Left ventricle myocardium superior (tissue), 1 donor: Measurements from ENCODE around the gene NCAN. TPM values are rescaled to one million over a fixed set of nuclear protein-coding genes. Genes with fewer than 3 reads are reported as not detected.
A peak's percentile ranks its signal among the peaks of the same experiment; 100 is the strongest.
"Not testable (repeated sequence)": the region's sequence is repeated elsewhere in the genome, so short reads cannot be mapped to it uniquely, and the experiment has no call there.

Source experiments
- ATAC-seq: fragments of 200-7000 bp; cut with Tn5 transposase; one replicate; pipeline ENCODE4 v1.9.1; 2020; ENCODE audit warnings: mild to moderate bottlenecking, moderate library complexity
- DNase-seq: peaks from one replicate; pipeline ENCODE4 v3.0.0-alpha.2; 2020
- intact Hi-C: fragments of 100-400 bp; cut with micrococcal nuclease; formaldehyde crosslinking; loops from one replicate; pipeline ENCODE4 v1.11.0; 2022
- total RNA-seq: library from RNA; stranded (reverse); fragmentation: NEBNext Ultra II Directional; extraction: Animal tissue kit (Norgen Biotek cat#: 25700); gene quantifications from one replicate; pipeline ENCODE4 v1.2.1, GENCODE V29; 2021
- donor health status: DM: no; HTN: yes; CAD: no; lungs with severe emphysema.

The NCAN gene
- total RNA-seq, 1 donor from 2014 or later: not detected

DNA sequence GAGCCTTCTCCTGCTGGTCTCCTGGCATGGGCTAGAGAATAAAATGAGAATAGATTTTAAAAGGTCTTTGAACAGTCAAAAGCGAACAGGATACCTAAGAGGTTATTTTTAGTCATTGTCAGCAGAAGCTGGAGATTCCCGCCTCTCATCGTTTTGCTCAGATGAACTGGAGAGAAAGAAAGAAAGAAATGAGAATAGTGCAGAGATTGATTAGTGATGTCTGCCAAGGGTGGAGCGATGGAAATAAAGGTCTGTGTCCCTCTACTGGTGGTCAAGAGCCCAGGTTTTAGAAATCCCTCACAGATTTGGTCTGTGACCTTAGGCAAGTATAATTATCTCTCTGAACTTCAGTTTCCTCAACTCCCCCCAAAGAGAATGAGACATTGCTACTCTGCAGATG lies 5.3 kb downstream of the NCAN start:
- DNase-seq (no peak), ATAC-seq (no peak)
- intact Hi-C loops: no loop called here

- ATAC-seq (no peak), DNase-seq (no peak)
- intact Hi-C loops: no loop called here
These were observed 7.2 kb downstream of the NCAN start for GRCh38 chr19:19218911-19219310.

- intact Hi-C loops, DNase-seq, ATAC-seq: not testable (repeated sequence)
These were observed 9.2 kb downstream of the NCAN start for GRCh38 chr19:19221000-19221399.

- intact Hi-C loops: no loop called here
- ATAC-seq (no peak), DNase-seq (no peak)
These were observed 11.3 kb downstream of the NCAN start for GRCh38 chr19:19223060-19223459.

- ATAC-seq: no peak
- no peak for DNase-seq
- intact Hi-C loops: no loop called here
These were observed 11.9 kb downstream of the NCAN start for GRCh38 chr19:19223636-19224035.

DNA sequence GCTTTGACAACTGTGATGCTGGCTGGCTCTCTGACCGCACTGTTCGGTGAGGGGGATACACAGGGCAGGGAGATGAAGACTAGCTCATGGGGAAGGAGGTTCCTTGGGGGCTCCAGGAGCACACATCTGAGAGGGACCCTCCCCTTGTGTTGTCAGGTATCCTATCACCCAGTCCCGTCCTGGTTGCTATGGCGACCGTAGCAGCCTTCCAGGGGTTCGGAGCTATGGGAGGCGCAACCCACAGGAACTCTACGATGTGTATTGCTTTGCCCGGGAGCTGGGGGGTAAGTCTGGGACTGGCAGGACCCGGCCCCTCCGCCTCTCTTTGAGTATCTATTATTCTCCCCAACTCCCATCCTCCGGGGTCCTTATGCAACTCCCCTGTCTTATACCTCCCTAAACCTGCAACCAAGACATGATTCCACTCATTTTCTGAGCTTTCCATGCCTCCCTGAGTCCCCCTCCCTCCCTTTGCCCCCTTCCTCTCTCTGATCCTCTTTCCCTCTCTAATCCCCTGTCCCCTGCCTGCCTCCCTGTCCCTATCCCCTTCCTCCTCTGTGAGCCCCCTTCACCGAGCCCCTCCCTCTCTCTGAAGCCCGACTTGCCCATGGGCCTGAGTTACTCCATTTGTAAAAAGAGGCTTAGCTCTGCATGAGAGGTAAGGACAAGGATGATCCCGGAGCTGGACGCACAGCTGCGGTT lies 12.5 kb downstream of the NCAN start:
- ATAC-seq (no peak), DNase-seq (no peak)
- intact Hi-C loops: no loop called here

DNA sequence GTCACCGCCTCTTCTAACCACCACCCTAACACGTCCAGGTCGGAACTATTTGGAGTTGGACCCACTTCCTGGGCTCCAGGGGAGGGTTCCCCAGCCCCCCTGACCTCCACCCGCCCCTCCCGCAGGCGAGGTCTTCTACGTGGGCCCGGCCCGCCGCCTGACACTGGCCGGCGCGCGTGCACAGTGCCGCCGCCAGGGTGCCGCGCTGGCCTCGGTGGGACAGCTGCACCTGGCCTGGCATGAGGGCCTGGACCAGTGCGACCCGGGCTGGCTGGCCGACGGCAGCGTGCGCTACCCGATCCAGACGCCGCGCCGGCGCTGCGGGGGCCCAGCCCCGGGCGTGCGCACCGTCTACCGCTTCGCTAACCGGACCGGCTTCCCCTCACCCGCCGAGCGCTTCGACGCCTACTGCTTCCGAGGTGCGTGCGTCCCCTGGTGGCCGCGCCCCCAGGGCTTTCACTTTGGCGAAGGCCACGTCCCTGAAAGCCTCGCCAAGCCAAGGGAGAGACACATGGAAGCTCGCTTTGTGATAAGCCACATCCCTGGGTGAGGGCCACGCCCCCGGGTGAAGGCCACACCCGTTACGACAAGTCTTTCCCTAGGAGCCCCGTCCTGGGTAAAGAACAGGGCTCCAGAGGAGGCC lies 13.2 kb downstream of the NCAN start:
- ATAC-seq: peak; percentile 63
- intact Hi-C loops: no loop called here
- peak; percentile 67 for DNase-seq

DNA sequence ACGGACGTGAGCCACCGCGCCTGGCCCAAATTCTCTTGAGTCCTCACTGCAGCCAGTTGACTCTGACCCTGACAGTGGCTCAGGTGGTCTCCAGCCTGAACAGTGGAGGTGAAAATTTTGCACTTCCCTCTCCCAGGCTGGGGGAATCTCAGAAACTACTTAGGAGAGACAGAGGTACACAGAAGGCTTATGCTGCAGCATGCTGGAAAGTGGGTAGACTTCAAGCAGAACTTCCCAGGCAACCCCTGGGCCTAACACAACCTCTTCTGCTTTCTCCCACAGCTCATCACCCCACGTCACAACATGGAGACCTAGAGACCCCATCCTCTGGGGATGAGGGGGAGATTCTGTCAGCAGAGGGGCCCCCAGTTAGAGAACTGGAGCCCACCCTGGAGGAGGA lies 14.4 kb downstream of the NCAN start:
- intact Hi-C loops: no loop called here
- DNase-seq (no peak), ATAC-seq (no peak)

DNA sequence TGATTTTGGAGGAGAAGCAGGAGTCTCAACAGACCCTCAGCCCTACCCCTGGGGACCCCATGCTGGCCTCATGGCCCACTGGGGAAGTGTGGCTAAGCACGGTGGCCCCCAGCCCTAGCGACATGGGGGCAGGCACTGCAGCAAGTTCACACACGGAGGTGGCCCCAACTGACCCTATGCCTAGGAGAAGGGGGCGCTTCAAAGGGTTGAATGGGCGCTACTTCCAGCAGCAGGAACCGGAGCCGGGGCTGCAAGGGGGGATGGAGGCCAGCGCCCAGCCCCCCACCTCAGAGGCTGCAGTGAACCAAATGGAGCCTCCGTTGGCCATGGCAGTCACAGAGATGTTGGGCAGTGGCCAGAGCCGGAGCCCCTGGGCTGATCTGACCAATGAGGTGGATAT lies 14.9 kb downstream of the NCAN start:
- DNase-seq: no peak
- intact Hi-C loops: no loop called here
- no peak for ATAC-seq

DNA sequence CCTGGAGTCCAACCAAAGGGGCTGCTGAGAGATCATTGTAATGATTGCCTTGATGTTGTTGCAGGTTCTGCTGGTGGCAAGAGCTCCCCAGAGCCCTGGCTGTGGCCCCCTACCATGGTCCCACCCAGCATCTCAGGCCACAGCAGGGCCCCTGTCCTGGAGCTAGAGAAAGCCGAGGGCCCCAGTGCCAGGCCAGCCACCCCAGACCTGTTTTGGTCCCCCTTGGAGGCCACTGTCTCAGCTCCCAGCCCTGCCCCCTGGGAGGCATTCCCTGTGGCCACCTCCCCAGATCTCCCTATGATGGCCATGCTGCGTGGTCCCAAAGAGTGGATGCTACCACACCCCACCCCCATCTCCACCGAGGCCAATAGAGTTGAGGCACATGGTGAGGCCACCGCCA lies 15.5 kb downstream of the NCAN start:
- intact Hi-C loops: no loop called here
- DNase-seq: no peak

DNA sequence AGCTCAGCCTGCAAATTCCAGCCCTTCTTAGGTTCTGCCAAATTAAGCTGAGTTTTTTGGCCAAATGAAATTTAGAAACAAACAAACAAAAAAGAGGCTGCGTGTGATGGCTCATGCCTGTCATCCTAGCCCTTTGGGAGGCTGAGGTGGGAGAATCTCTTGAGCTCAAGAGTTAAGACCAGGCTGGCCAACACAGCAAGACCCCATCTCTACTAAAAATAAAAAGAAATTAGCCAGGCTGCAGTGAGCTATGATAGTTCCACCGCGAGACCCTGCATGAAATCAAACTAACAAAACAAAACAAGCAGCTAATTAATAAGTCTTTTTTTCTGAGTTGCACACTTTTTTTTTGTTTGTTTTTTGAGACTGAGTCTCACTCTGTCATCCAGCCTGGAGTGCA lies 17.9 kb downstream of the NCAN start:
- no peak for DNase-seq
- intact Hi-C loops: no loop called here

More for the DNA sequence above, 15.5 kb downstream of the NCAN start:
- ATAC-seq: no peak

DNA sequence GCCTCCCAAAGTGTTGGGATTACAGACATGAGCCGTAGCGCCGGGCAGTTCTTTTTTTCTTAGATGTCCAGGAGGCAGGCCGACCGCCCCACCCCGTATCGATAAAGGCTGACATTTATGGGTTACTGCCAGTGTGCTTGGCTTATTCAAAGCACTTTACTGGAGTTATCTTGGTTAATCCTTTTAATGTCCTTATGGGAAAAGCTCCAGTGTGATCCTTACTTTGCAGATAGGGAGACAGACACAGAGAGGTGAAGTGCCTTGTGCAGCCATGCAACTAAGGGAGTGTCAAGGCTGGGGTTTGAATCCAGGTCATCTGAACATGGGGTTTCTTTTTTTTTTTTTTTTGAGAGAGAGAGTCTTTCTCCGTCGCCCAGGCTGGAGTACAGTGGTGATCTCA lies 19.2 kb downstream of the NCAN start:
- ATAC-seq (no peak), DNase-seq (no peak)
- intact Hi-C loops: no loop called here

More for the DNA sequence above, 17.9 kb downstream of the NCAN start:
- no peak for ATAC-seq

DNA sequence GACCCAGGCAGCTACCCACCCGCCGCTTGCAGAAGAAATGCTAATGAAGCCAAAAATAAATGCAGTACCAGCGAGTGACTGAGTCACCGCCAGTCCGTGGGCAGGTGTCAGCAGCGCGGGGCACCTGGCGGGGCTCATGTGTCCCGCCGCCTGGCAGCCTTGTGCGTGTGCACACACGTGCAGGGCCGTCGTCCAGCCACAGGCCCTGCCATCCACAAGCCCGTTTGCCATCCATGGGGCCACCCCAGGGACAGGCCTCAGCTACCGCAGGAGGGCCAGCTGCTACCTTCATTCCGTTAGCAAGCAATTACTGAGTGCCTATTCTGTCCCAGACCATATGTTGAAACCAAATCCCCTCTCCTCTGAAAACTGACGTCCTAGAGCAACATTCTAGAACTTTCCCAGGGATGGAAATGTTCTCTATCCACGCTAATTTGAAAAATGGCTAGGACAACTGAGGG lies 20.5 kb downstream of the NCAN start:
- intact Hi-C loops: no loop called here
- DNase-seq (no peak), ATAC-seq (no peak)

GRCh38 chr19:19234220-19234816 lies 22.6 kb downstream of the NCAN start:
- ATAC-seq (no peak), DNase-seq (no peak)
- intact Hi-C loops: no loop called here

- DNase-seq: no peak
- ATAC-seq: no peak
- intact Hi-C loops: no loop called here
These were observed 24.4 kb downstream of the NCAN start for GRCh38 chr19:19236173-19236572.

GRCh38 chr19:19238126-19238894 lies 26.6 kb downstream of the NCAN start:
- ATAC-seq: no peak

GRCh38 chr19:19239675-19240074 lies 27.9 kb downstream of the NCAN start:
- intact Hi-C loops: no loop called here
- DNase-seq: no peak
- no peak for ATAC-seq

More at GRCh38 chr19:19238126-19238894, 26.6 kb downstream of the NCAN start:
- DNase-seq: no peak
- intact Hi-C loops: no loop called here

DNA sequence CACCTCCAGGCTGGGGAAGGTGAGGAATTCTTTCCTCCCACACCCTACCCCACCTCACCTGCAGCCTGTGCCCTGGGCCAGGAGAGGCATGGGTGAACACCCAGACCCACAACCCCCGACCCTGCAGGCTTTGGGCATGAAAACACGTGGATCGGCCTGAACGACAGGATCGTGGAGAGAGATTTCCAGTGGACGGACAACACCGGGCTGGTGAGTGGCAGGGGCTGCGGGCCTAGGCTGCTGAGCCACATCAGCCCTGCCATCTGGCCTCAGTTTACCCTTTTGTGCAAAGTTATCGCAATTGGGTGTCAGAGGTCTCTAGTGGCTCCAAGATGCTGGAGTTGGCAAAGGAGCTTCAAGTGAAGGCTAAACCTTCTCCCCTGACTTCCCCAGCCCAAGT lies 28.7 kb downstream of the NCAN start:
- no peak for ATAC-seq
- DNase-seq: no peak
- intact Hi-C loops: no loop called here

DNA sequence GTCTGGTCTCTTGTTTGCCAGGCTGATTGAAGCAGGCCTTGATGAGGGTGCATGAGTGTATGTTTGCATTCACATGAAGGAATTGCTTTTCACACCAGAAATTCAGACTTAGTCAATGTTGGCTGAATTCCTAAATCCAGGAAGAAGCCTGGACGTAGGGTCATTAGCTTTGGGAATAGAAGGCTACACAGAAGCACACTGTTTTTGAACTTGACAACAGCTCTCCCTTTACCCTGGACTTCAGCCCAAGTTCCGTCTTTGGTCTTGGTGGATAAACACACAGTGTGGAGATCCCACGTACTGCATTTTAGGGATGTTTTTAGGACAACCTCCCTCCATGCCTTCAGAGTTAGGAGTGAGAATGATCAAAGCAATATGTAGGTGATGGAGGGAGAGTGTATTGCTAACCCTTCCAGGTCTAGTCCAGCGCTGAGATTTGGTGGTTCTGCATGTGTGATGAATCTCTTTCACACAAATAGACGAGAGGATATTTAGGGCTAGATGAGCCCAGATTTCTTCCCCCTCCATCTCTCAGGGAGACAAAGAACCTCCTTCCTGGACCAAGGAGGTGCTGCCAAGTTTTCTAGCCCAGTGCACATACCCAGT lies 38.5 kb downstream of the NCAN start:
- ATAC-seq (no peak), DNase-seq (no peak)
- intact Hi-C loops: no loop called here
